ENCODE data around the gene MVD. TPM values are rescaled to one million over a fixed set of nuclear protein-coding genes. Genes with fewer than 3 reads are reported as not detected.

The MVD gene
- total and polyA plus RNA-seq, 4 donors, result 39.1 to 135 (median 119) TPM

GRCh38 chr16:88630941-88631340, 31.9 kb downstream of the MVD start:
- Histone ChIP-seq H3K4me1 (ENCODE audit: control insufficient read depth in 5 of 5, insufficient read depth in 5 of 5, low read length in 5 of 5) (peaks cover 0 to 7% (median 0%) of the 10 kb centered on the region in 5 donors), H3K9ac (ENCODE audit: insufficient read depth in 1 of 2, low read length in 2 of 2) (no peak overlapping the region), H3K27me3 (ENCODE audit: control insufficient read depth in 3 of 3, insufficient read depth in 3 of 3, low read length in 2 of 3) (peaks cover 0 to 5% (median under 1%) of the 10 kb centered on the region in 3 donors), H3K27ac (ENCODE audit: low read depth in 1 of 2, low read length in 1 of 2) (no peak overlapping the region), H3K4me3 (no peak overlapping the region), H3K9me3 (ENCODE audit: control insufficient read depth in 4 of 4, insufficient read depth in 3 of 4, low read length in 3 of 4) (no peaks in the 10 kb centered on the region), H3K36me3 (ENCODE audit: control insufficient read depth in 4 of 4, insufficient read depth in 4 of 4, low read length in 4 of 4) (peaks cover 0 to 45% (median 10%) of the 10 kb centered on the region in 4 donors)
- TF ChIP-seq CTCF (IDR thresholded peaks at IDR 0.05; ENCODE audit: control extremely low read depth, extremely low read depth), result no peak
- ATAC-seq (ENCODE audit: insufficient read depth, low FRiP score), result no peak
- no peak for DNase-seq
- WGBS, 2 donors, result 95 to 96% methylated on average over 23 of the region's 23 CpGs

- no peak for TF ChIP-seq CTCF (IDR thresholded peaks at IDR 0.05; ENCODE audit: control extremely low read depth, extremely low read depth)
- Histone ChIP-seq H3K27ac (ENCODE audit: low read depth in 1 of 2, low read length in 1 of 2) (no peak overlapping the region), H3K9me3 (ENCODE audit: control insufficient read depth in 4 of 4, insufficient read depth in 3 of 4, low read length in 3 of 4) (no peaks in the 10 kb centered on the region), H3K36me3 (ENCODE audit: control insufficient read depth in 4 of 4, insufficient read depth in 4 of 4, low read length in 4 of 4) (peaks cover 0 to 48% (median 11%) of the 10 kb centered on the region in 4 donors), H3K9ac (ENCODE audit: insufficient read depth in 1 of 2, low read length in 2 of 2) (no peak overlapping the region), H3K4me3 (no peak overlapping the region), H3K27me3 (ENCODE audit: control insufficient read depth in 3 of 3, insufficient read depth in 3 of 3, low read length in 2 of 3) (peaks cover 0 to 4% (median 0%) of the 10 kb centered on the region in 3 donors), H3K4me1 (ENCODE audit: control insufficient read depth in 5 of 5, insufficient read depth in 5 of 5, low read length in 5 of 5) (peaks cover 0 to 7% (median 0%) of the 10 kb centered on the region in 5 donors)
- no peak for DNase-seq
- 93 to 96% methylated on average over 10 to 12 of the region's 12 CpGs for WGBS, 2 donors
- ATAC-seq (ENCODE audit: insufficient read depth, low FRiP score), result no peak
Measured at GRCh38 chr16:88630433-88630832, 32.5 kb downstream of the MVD start.

GRCh38 chr16:88629835-88630234, 33.1 kb downstream of the MVD start:
- no peak overlapping the region for H3K9ac ChIP-seq (ENCODE audit: insufficient read depth in 1 of 2, low read length in 2 of 2)
- no peaks in the 10 kb centered on the region for H3K9me3 ChIP-seq (ENCODE audit: control insufficient read depth in 4 of 4, insufficient read depth in 3 of 4, low read length in 3 of 4)
- no peak for TF ChIP-seq CTCF (IDR thresholded peaks at IDR 0.05; ENCODE audit: control extremely low read depth, extremely low read depth)
- peaks cover 1 to 54% (median 13%) of the 10 kb centered on the region in 4 donors for H3K36me3 ChIP-seq (ENCODE audit: control insufficient read depth in 4 of 4, insufficient read depth in 4 of 4, low read length in 4 of 4)
- peaks cover 0 to 5% (median 0%) of the 10 kb centered on the region in 5 donors for H3K4me1 ChIP-seq (ENCODE audit: control insufficient read depth in 5 of 5, insufficient read depth in 5 of 5, low read length in 5 of 5)
- 86 to 88% methylated on average over 9 of the region's 9 CpGs for WGBS, 2 donors
- peaks cover 0 to 4% (median 0%) of the 10 kb centered on the region in 3 donors for H3K27me3 ChIP-seq (ENCODE audit: control insufficient read depth in 3 of 3, insufficient read depth in 3 of 3, low read length in 2 of 3)
- DNase-seq, result no peak
- no peak overlapping the region for H3K4me3 ChIP-seq
- H3K27ac ChIP-seq (ENCODE audit: low read depth in 1 of 2, low read length in 1 of 2), result no peak overlapping the region
- ATAC-seq (ENCODE audit: insufficient read depth, low FRiP score), result no peak

- no peak for TF ChIP-seq CTCF (IDR thresholded peaks at IDR 0.05; ENCODE audit: control extremely low read depth, extremely low read depth)
- no peaks in the 10 kb centered on the region for H3K9me3 ChIP-seq (ENCODE audit: control insufficient read depth in 4 of 4, insufficient read depth in 3 of 4, low read length in 3 of 4)
- H3K4me1 ChIP-seq (ENCODE audit: control insufficient read depth in 5 of 5, insufficient read depth in 5 of 5, low read length in 5 of 5), result no peaks in the 10 kb centered on the region
- H3K27ac ChIP-seq (ENCODE audit: low read depth in 1 of 2, low read length in 1 of 2), result no peak overlapping the region
- no peak overlapping the region for H3K9ac ChIP-seq (ENCODE audit: insufficient read depth in 1 of 2, low read length in 2 of 2)
- DNase-seq (no peak), ATAC-seq (ENCODE audit: insufficient read depth, low FRiP score) (no peak)
- WGBS, 2 donors, result 72 to 76% methylated on average over 12 of the region's 12 CpGs
- no peak overlapping the region for H3K4me3 ChIP-seq
- H3K27me3 ChIP-seq (ENCODE audit: control insufficient read depth in 3 of 3, insufficient read depth in 3 of 3, low read length in 2 of 3), result no peaks in the 10 kb centered on the region
- peaks cover 3 to 67% (median 16%) of the 10 kb centered on the region in 4 donors for H3K36me3 ChIP-seq (ENCODE audit: control insufficient read depth in 4 of 4, insufficient read depth in 4 of 4, low read length in 4 of 4)
Measured at GRCh38 chr16:88628512-88628974, 34.3 kb downstream of the MVD start.
